MM.1S (cell line): ENCODE results near the gene RFX6.

Experiments
- DNase-seq: peaks from one replicate; pipeline ENCODE4 v3.0.0-alpha.2; 2015
- H2AFZ ChIP-seq: fragments of 300-600 bp; sonication (generic); 2 replicates; pipeline ENCODE4 v1.6.0; 2016; ENCODE audit warnings: antibody characterized with exemption, low read length
- H3F3A ChIP-seq: fragments of 300-600 bp; sonication (generic); 2 replicates; pipeline ENCODE4 v1.6.1; 2016; ENCODE audit warnings: mild to moderate bottlenecking, antibody characterized with exemption, low read length, moderate library complexity, mixed read lengths; ENCODE audit not compliant: insufficient read depth
- H3K27ac ChIP-seq: fragments of 300-600 bp; sonication (generic); 2 replicates; pipeline ENCODE4 v1.5.1; 2016; ENCODE audit warnings: mild to moderate bottlenecking, low read length
- H3K27me3 ChIP-seq: fragments of 300-600 bp; sonication (generic); replicated peaks from 2 replicates; pipeline ENCODE4 v1.6.0; 2016; ENCODE audit warnings: low read length; ENCODE audit not compliant: insufficient read depth
- H3K36me3 ChIP-seq: fragments of 300-600 bp; sonication (generic); replicated peaks from 2 replicates; pipeline ENCODE4 v1.6.1; 2016; ENCODE audit warnings: mild to moderate bottlenecking, low read length, mixed read lengths; ENCODE audit not compliant: insufficient read depth
- H3K4me1 ChIP-seq: fragments of 300-600 bp; sonication (generic); 2 replicates; pipeline ENCODE4 v1.6.1; 2016; ENCODE audit warnings: low read length, mixed read lengths
- H3K4me2 ChIP-seq: fragments of 300-600 bp; sonication (generic); 2 replicates; pipeline ENCODE4 v1.6.0; 2016; ENCODE audit warnings: low read depth, low read length
- H3K4me3 ChIP-seq: fragments of 300-600 bp; sonication (generic); 2 replicates; pipeline ENCODE4 v1.5.1; 2016; ENCODE audit warnings: low read length, mixed read lengths
- H3K79me2 ChIP-seq: fragments of 300-600 bp; sonication (generic); 2 replicates; pipeline ENCODE4 v1.6.1; 2016; ENCODE audit warnings: mixed run types, low read length, mixed read lengths
- H3K9ac ChIP-seq: fragments of 300-600 bp; sonication (generic); 2 replicates; pipeline ENCODE4 v1.6.1; 2016; ENCODE audit warnings: low read length, mixed read lengths
- H3K9me2 ChIP-seq: fragments of 300-600 bp; sonication (generic); replicated peaks from 2 replicates; pipeline ENCODE4 v1.6.1; 2016; ENCODE audit warnings: mild to moderate bottlenecking, low read length, mixed read lengths; ENCODE audit not compliant: insufficient read depth
- H3K9me3 ChIP-seq: fragments of 300-600 bp; sonication (generic); replicated peaks from 2 replicates; pipeline ENCODE4 v1.6.1; 2016; ENCODE audit warnings: mild to moderate bottlenecking, low read length, mixed read lengths; ENCODE audit not compliant: insufficient read depth
- H4K20me1 ChIP-seq: fragments of 300-600 bp; sonication (generic); 2 replicates; pipeline ENCODE4 v1.6.1; 2016; ENCODE audit warnings: mild to moderate bottlenecking, low read length, moderate library complexity, mixed read lengths; ENCODE audit not compliant: insufficient read depth
- EZH2 ChIP-seq: fragments of 300-600 bp; sonication (generic); optimal IDR thresholded peaks from 2 replicates; pipeline ENCODE3; 2017; ENCODE audit warnings: low read depth, mild to moderate bottlenecking, antibody characterized with exemption, low read length, mixed read lengths
- EZH2phosphoT487 ChIP-seq: fragments of 300-600 bp; sonication (generic); IDR thresholded peaks from 2 replicates; pipeline ENCODE4 v1.6.1; 2018; ENCODE audit warnings: antibody characterized with exemption, low read length
- TF ChIP-seq, protein P1 (sequence below): fragments of 300-600 bp; sonication (generic); IDR thresholded peaks from 2 replicates; pipeline ENCODE4 v1.5.1; 2016; ENCODE audit warnings: antibody characterized with exemption, low read length, mixed read lengths

The RFX6 gene

GRCh38 chr6:116866281-116866871, 10.7 kb upstream of the RFX6 start:
- no peak overlapping the region for H3K27ac ChIP-seq
- H3K9ac ChIP-seq, result no peak overlapping the region
- H3K36me3 ChIP-seq, result no peaks in the 10 kb centered on the region
- peak; percentile 71 for DNase-seq
- H3F3A ChIP-seq, result no peaks in the 10 kb centered on the region
- TF ChIP-seq, protein P1, sequence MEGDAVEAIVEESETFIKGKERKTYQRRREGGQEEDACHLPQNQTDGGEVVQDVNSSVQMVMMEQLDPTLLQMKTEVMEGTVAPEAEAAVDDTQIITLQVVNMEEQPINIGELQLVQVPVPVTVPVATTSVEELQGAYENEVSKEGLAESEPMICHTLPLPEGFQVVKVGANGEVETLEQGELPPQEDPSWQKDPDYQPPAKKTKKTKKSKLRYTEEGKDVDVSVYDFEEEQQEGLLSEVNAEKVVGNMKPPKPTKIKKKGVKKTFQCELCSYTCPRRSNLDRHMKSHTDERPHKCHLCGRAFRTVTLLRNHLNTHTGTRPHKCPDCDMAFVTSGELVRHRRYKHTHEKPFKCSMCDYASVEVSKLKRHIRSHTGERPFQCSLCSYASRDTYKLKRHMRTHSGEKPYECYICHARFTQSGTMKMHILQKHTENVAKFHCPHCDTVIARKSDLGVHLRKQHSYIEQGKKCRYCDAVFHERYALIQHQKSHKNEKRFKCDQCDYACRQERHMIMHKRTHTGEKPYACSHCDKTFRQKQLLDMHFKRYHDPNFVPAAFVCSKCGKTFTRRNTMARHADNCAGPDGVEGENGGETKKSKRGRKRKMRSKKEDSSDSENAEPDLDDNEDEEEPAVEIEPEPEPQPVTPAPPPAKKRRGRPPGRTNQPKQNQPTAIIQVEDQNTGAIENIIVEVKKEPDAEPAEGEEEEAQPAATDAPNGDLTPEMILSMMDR, result no peak
- no peak for TF ChIP-seq EZH2
- TF ChIP-seq EZH2phosphoT487, result no peak
- peak overlapping the region; percentile 30; the same call in 1 of the 2 replicates for H3K4me2 ChIP-seq
- no peaks in the 10 kb centered on the region for H4K20me1 ChIP-seq
- no peaks in the 10 kb centered on the region for H3K27me3 ChIP-seq
- 0 out of 2 replicates have a peak, but pooled peaks cover 4% of the 10 kb centered on the region for H3K4me1 ChIP-seq
- H2AFZ ChIP-seq, result peak overlapping the region; percentile 40; the same call in 1 of the 2 replicates
- no peaks in the 10 kb centered on the region for H3K79me2 ChIP-seq
- H3K9me2 ChIP-seq, result no peaks in the 10 kb centered on the region
- H3K9me3 ChIP-seq, result no peaks in the 10 kb centered on the region
- no peak overlapping the region for H3K4me3 ChIP-seq

DNA sequence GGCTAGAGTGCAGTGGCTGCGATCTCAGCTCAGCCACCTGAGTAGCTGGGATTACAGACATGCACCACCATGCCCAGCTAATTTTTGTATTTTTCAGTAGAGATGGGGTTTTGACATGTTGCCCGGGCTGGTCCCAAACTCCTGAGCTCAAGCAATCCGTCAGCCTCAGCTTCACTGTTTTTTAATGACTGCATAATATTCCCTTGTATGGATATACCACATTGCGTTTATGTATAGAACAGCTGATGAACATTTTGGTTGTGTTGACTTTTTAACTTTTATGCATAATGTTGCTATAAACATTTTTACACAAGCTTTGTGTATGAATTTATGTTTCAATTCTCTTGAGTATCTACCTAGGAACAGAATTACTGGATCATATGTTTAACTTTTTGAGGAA, 4.3 kb upstream of the RFX6 start:
- Histone ChIP-seq H3K9ac (no peak overlapping the region), H3K4me1 (no peaks in the 10 kb centered on the region), H3K9me2 (no peaks in the 10 kb centered on the region), H2AFZ (no peak overlapping the region), H3K4me2 (no peak overlapping the region), H3K9me3 (no peaks in the 10 kb centered on the region), H3K27ac (no peak overlapping the region), H3F3A (no peaks in the 10 kb centered on the region), H3K36me3 (no peaks in the 10 kb centered on the region), H3K27me3 (no peaks in the 10 kb centered on the region), H3K79me2 (no peaks in the 10 kb centered on the region), H4K20me1 (no peaks in the 10 kb centered on the region), H3K4me3 (no peak overlapping the region)
- TF ChIP-seq EZH2 (no peak), EZH2phosphoT487 (no peak)
- TF ChIP-seq, protein P1, result no peak
- no peak for DNase-seq

GRCh38 chr6:116876107-116876506, 935 bp upstream of the RFX6 start:
- no peaks in the 10 kb centered on the region for H3K9me2 ChIP-seq
- no peak overlapping the region for H3K4me2 ChIP-seq
- H3F3A ChIP-seq, result no peaks in the 10 kb centered on the region
- no peak for DNase-seq
- H3K4me3 ChIP-seq, result no peak overlapping the region
- H3K9ac ChIP-seq, result no peak overlapping the region
- no peaks in the 10 kb centered on the region for H4K20me1 ChIP-seq
- no peak overlapping the region for H2AFZ ChIP-seq
- no peaks in the 10 kb centered on the region for H3K36me3 ChIP-seq
- no peaks in the 10 kb centered on the region for H3K27me3 ChIP-seq
- no peak overlapping the region for H3K27ac ChIP-seq
- TF ChIP-seq, protein P1, result no peak
- TF ChIP-seq EZH2phosphoT487, result no peak
- no peak for TF ChIP-seq EZH2
- H3K9me3 ChIP-seq, result no peaks in the 10 kb centered on the region
- no peaks in the 10 kb centered on the region for H3K79me2 ChIP-seq
- H3K4me1 ChIP-seq, result no peaks in the 10 kb centered on the region
